Chondrocyte (in vitro differentiated cells): ENCODE results near the gene SLIT1. TPM values are rescaled to one million over a fixed set of nuclear protein-coding genes. Genes with fewer than 3 reads are reported as not detected.

Experiments
- DNase-seq: peaks from one replicate; pipeline ENCODE4 v3.0.0; 2021; ENCODE audit warnings: mixed read lengths, low spot score
- H3K27ac Mint-ChIP-seq: one replicate; pipeline ENCODE4 v1.8.0; 2021; ENCODE audit warnings: mild to moderate bottlenecking, moderate library complexity, mixed read lengths; ENCODE audit not compliant: unreplicated experiment
- H3K27me3 Mint-ChIP-seq: 2 replicates; pipeline ENCODE4 v1.8.0; 2021; ENCODE audit warnings: low read depth, mixed read lengths
- H3K36me3 Mint-ChIP-seq: 2 replicates; pipeline ENCODE4 v1.8.0; 2021; ENCODE audit warnings: low read depth, mixed read lengths
- H3K4me1 Mint-ChIP-seq: 2 replicates; pipeline ENCODE4 v1.8.0; 2021; ENCODE audit warnings: low read depth, mild to moderate bottlenecking, mixed read lengths
- H3K4me3 Mint-ChIP-seq: one replicate; pipeline ENCODE4 v1.8.0; 2021; ENCODE audit warnings: mild to moderate bottlenecking, moderate library complexity, mixed read lengths; ENCODE audit not compliant: unreplicated experiment
- H3K9me3 Mint-ChIP-seq: 2 replicates; pipeline ENCODE4 v1.8.0; 2021; ENCODE audit warnings: low read depth, mixed read lengths
- CTCF ChIP-seq: fragments of 200-600 bp; sonication (generic); IDR thresholded peaks from 2 replicates; pipeline ENCODE4 v1.5.0; 2021; ENCODE audit warnings: antibody characterized with exemption, mild to moderate bottlenecking, moderate library complexity
- total RNA-seq: library from RNA; stranded (reverse); gene quantifications from 3 replicates; pipeline ENCODE4 v1.2.1, GENCODE V29; 2021

SLIT1 gene
- total RNA-seq, 1 donor from 2014 or later = not detected

GRCh38 chr10:96959733-96960132 is 226.0 kb downstream of the SLIT1 start:
- H3K9me3 Mint-ChIP-seq = no peaks in the 10 kb centered on the region
- no peak for TF ChIP-seq CTCF
- H3K27ac Mint-ChIP-seq = peak overlapping the region; percentile 19
- H3K27me3 Mint-ChIP-seq = no peaks in the 10 kb centered on the region
- no peak overlapping the region for H3K4me3 Mint-ChIP-seq
- H3K4me1 Mint-ChIP-seq = peaks cover 26% of the 10 kb centered on the region
- no peak for DNase-seq
- H3K36me3 Mint-ChIP-seq = peaks cover 15% of the 10 kb centered on the region

GRCh38 chr10:96958071-96958470 is 227.7 kb downstream of the SLIT1 start:
- H3K27me3 Mint-ChIP-seq = no peaks in the 10 kb centered on the region
- H3K9me3 Mint-ChIP-seq = no peaks in the 10 kb centered on the region
- no peak for DNase-seq
- H3K4me1 Mint-ChIP-seq = peaks cover 26% of the 10 kb centered on the region
- peaks cover 18% of the 10 kb centered on the region for H3K36me3 Mint-ChIP-seq
- TF ChIP-seq CTCF = no peak
- no peak overlapping the region for H3K4me3 Mint-ChIP-seq
- H3K27ac Mint-ChIP-seq = no peak overlapping the region

GRCh38 chr10:96955794-96956193 is 230.0 kb downstream of the SLIT1 start:
- no peak for DNase-seq
- peaks cover 21% of the 10 kb centered on the region for H3K36me3 Mint-ChIP-seq
- no peaks in the 10 kb centered on the region for H3K9me3 Mint-ChIP-seq
- no peaks in the 10 kb centered on the region for H3K27me3 Mint-ChIP-seq
- no peak overlapping the region for H3K27ac Mint-ChIP-seq
- H3K4me3 Mint-ChIP-seq = no peak overlapping the region
- peaks cover 15% of the 10 kb centered on the region for H3K4me1 Mint-ChIP-seq
- TF ChIP-seq CTCF = no peak

DNA sequence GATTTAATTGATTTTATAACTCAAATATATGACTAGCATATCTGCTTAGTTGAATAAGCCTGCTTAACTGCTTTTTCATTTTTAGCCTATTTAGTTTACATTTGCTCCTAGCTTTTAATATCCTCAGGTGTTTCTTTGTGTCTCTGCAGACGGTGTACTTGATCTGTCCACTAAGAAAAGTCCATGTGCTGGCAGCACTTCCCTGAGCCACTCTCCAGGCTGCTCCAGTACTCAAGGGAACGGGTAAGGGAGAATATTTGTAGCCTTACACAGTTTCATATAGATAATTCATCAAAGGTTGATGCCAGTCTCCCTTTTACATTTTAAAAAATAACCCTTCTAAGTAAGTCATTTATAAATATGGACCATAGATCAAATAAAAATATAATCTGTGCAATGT is 233.8 kb downstream of the SLIT1 start:
- no peaks in the 10 kb centered on the region for H3K9me3 Mint-ChIP-seq
- no peak for DNase-seq
- peaks cover 3% of the 10 kb centered on the region for H3K4me1 Mint-ChIP-seq
- H3K4me3 Mint-ChIP-seq = no peak overlapping the region
- no peaks in the 10 kb centered on the region for H3K27me3 Mint-ChIP-seq
- no peak for TF ChIP-seq CTCF
- peaks cover 23% of the 10 kb centered on the region for H3K36me3 Mint-ChIP-seq
- H3K27ac Mint-ChIP-seq = no peak overlapping the region

DNA sequence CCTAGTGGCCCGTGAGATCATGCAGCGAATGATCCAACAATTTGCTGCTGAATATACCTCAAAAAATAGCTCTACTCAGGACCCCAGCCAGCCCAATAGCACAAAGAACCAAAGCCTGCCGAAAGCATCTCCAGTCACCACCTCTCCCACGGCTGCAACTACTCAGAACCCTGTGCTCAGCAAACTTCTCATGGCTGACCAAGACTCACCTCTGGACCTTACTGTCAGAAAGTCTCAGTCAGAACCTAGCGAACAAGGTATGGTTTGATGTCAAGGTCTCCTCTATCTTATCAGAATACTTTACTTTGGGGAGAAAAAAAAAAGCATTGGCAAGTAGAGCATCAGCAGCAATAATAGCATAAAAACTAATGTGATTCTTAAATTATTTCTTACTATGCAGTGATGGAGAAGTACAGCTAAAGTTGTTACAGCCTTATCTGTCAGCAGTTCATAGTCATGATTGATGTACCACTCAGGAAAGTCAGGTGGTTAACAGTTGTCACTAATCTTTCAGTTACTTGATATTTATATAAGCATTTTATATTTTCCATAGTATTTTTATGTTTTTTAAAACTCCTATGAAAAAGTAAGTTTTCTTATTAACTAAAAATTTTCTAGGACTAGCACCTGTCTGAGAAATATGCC is 236.6 kb downstream of the SLIT1 start:
- Mint-ChIP-seq H3K4me3 (no peak overlapping the region), H3K27me3 (no peaks in the 10 kb centered on the region), H3K36me3 (peaks cover 11% of the 10 kb centered on the region), H3K4me1 (peaks cover 3% of the 10 kb centered on the region), H3K9me3 (no peaks in the 10 kb centered on the region), H3K27ac (no peak overlapping the region)
- DNase-seq = no peak
- TF ChIP-seq CTCF = no peak

Other genes with a start within 250 kb of the SLIT1 start
- gene ARHGAP19, start 106.7 kb upstream of the SLIT1 start, total RNA-seq = 2.5 to 3.3 TPM (median 2.6 TPM) in 3 replicates
- 1.3 to 2.6 TPM (median 1.5 TPM) in 3 replicates for gene FRAT1, start 133.3 kb upstream of the SLIT1 start, total RNA-seq
- 4.1 to 4.7 TPM (median 4.2 TPM) in 3 replicates for gene FRAT2, start 148.8 kb upstream of the SLIT1 start, total RNA-seq
- gene RRP12, start 215.4 kb upstream of the SLIT1 start, total RNA-seq = 22.1 to 42.8 TPM (median 28.3 TPM) in 3 replicates
- gene PGAM1, start 240.2 kb upstream of the SLIT1 start, total RNA-seq = 304 to 334 TPM (median 324 TPM) in 3 replicates